HT1080 (cell line): ENCODE measurements around the gene SLC22A14. TPM values are rescaled to one million over a fixed set of nuclear protein-coding genes. Genes with fewer than 3 reads are reported as not detected.

Source experiments
- small RNA-seq: library from RNA; depleted of rRNA; stranded (forward); fragments of <200 nt; gene quantifications from one replicate; pipeline ENCODE3, GENCODE V24; 2014
- total RNA-seq: library from RNA; depleted of rRNA; stranded (reverse); fragments of >200 nt; shearing (Covaris generic); gene quantifications from 2 replicates; pipeline ENCODE4 v1.2.3, GENCODE V29; 2014; rRNA removed

The SLC22A14 gene
- total RNA-seq, 1 experiment from 2014 or later, result not detected

Small RNA genes within 50 kb of the gene (small RNA-seq; reads per million reads assigned to genes)
- not detected for gene RNU6-235P

Other genes with a start within 250 kb of the SLC22A14 start
- not detected in 2 replicates for gene DLEC1, start 243.1 kb upstream of the SLC22A14 start, total RNA-seq
- gene ACAA1, start 145.2 kb upstream of the SLC22A14 start, total RNA-seq, result 9.2 and 14.2 TPM in 2 replicates
- 0.03 TPM in 1 of 2 replicates, not detected in the other for gene MYD88, start 143.6 kb upstream of the SLC22A14 start, total RNA-seq
- 28.5 and 35.6 TPM in 2 replicates for gene OXSR1, start 116.8 kb upstream of the SLC22A14 start, total RNA-seq
- 0.07 TPM in 1 of 2 replicates, not detected in the other for gene SLC22A13, start 16.5 kb upstream of the SLC22A14 start, total RNA-seq
- gene XYLB, start 64.5 kb downstream of the SLC22A14 start, total RNA-seq, result 11.0 and 11.6 TPM in 2 replicates
- 1.9 and 5.9 TPM in 2 replicates for gene ACVR2B, start 171.6 kb downstream of the SLC22A14 start, total RNA-seq
- gene EXOG, start 214.0 kb downstream of the SLC22A14 start, total RNA-seq, result 8.6 and 8.8 TPM in 2 replicates